ENCODE results near the gene NDUFA7. TPM values are rescaled to one million over a fixed set of nuclear protein-coding genes. Genes with fewer than 3 reads are reported as not detected.
"Not testable (repeated sequence)": the region's sequence is repeated elsewhere in the genome, so short reads cannot be mapped to it uniquely, and the experiment has no call there.

NDUFA7 gene
- 24.3 and 46.7 TPM in 2 replicates for total RNA-seq

DNA sequence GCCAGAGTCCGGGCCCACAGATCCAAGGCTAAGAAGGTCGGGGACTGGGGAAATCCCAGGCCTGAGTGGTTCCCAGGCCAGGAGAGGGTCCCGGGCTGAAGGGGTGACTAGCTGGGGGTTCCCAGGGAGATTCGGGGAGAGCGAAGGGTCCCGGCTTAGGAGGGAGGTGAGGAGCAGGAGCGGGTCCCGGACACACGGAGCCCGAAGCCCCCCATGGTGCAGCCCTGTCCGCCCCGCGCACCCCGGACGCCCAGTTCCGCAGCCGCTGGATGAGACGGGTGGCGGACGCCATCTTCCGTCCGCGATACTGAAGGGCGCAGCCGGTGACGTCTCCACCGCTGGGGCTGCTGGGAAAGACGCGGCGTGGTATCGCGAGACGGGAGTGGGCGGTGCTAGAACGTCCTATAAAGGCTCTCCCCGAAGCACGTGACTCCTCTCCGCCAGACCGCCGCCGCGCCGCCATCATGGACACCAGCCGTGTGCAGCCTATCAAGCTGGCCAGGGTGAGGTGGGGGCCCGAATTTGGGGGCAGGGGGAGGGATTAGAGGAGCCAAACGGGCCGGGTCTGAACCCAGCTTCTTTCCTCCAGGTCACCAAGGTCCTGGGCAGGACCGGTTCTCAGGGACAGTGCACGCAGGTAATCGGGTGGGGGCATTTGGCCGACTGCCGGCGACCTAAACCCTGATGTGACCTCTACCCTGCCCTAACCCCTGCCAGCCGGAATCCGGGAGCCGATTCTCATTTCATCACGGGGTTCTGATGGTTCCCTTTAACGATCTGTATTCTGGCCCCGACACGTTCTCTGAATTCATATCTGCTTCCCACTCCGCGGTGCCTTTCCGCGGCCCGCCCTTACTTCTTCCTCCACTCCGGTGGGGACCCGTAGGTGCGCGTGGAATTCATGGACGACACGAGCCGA is at the start of gene NDUFA7, which contains the start of gene RPS28:
TSS of gene NDUFA7 (minus strand) at position 309 of the 919 bp plus-strand sequence. CDS start at position 292, 17 bp downstream.
TSS of gene RPS28 (plus strand) at position 430 of the 919 bp plus-strand sequence. CDS start at position 465, 35 bp downstream.
- peak; percentile 77 for DNase-seq (ENCODE audit: low read depth, low spot score)

DNA sequence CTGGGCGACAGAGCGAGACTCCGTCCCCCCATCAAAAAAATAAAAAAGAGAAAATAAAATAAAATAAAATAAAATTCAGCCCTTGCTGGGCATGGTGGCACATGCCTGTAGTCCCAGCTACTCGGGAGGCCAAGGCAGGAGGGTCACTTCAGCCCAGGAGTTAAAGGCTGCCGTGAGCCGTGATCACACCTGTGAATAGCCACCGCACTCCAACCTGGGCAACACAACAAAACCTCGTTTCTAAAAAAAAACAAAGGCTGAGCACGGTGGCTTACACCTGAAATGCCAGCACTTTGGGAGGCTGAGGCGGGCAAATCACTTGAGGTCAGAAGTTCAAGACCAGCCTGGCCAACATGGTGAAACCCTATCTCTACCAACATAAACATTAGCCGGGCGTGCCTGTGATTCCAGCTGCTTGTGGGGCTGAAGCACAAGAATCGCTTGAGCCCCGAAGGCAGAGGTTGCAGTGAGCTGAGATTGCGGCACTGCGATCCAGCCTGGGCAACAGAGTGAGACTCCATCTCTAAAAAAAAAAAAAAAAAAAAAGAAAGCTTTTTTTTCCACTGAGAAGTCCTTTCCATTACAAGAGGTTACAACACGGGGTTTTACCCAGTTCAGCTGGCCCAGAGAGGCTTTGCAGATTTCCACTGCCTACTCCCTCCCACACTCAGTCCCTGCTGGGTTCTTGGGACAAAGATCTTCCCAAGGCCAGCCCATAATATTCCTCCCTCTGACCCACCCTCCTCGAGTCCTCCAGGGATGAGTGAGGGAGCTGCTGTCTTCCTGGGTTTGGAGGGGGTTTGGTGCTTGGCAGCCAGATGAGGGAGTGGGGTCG is 49.2 kb upstream of the NDUFA7 start:
- no peak for DNase-seq (ENCODE audit: low read depth, low spot score)

DNA sequence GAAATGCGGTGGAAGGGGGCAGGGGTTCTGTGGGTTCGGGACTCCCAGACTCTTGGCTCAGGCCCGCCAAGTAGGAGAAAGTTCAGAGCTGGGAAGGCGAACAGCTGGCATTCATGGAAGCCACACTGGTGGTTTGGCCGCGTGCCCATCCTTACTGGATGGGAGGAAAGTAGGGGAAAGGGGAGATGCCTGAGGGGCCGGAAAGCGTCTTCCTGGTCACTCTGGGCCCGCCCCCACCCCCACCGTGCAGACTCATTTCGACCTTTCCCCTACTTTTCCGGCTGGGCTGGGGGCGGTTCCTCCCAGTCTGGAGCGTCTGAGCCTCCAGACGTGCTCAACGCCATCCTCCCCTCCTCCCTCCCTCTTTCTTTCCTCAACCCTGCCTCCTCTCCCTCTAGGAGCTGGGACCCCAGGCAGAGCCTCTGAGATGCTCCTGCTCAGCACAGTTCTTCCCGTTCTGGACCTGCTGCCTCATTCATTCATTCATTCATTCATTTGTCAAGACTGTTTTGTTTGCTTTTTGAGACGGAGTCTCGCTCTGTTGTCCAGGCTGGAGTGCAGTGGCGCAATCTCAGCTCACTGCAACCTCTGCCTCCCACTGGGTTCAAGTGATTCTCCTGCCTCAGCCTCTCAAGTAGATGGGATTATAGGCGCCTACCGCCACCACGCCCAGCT is 46.3 kb upstream of the NDUFA7 start:
- DNase-seq (ENCODE audit: low read depth, low spot score): peak; percentile 94

DNA sequence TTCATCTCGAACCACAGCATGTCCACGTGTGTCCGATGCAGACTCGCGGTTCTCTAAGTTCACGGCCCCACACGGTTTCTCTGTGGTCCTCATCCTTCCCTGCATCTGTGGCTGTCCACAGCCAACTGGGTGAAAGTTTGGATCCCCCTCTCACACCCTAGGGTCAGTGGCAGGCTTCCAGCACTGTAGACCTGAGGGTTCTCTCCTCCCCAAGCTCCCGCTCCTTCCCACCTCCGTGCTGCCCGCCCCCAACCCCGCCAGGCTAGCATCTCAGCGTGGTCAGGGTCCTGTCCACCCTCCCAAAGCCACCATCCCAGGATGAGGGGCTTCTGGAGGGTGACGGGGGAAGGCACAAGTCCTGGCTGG is 45.8 kb upstream of the NDUFA7 start:
- DNase-seq (ENCODE audit: low read depth, low spot score): no peak

DNA sequence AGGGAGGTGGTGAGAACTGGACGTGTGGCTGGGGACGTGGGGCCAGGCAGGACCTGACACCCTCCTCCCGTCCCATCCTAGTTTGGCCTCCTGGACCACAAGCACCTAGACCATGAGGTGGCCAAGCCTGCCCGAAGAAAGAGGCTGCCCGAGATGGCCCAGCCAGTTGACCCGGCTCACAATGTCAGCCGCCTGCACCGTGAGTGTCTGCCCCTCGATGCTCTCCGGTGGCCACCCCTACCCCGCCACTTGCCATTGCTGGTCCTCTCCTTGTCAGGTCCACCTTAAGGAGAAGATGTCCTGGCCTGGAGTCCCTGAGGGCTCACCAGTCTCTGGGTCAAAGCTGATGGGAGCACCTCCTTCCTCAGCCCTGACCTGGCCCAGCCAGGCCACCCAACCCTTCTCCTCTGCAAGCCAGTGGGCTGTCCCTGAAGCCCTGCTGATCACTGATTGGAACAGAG is 45.0 kb upstream of the NDUFA7 start:
- DNase-seq (ENCODE audit: low read depth, low spot score): no peak

DNA sequence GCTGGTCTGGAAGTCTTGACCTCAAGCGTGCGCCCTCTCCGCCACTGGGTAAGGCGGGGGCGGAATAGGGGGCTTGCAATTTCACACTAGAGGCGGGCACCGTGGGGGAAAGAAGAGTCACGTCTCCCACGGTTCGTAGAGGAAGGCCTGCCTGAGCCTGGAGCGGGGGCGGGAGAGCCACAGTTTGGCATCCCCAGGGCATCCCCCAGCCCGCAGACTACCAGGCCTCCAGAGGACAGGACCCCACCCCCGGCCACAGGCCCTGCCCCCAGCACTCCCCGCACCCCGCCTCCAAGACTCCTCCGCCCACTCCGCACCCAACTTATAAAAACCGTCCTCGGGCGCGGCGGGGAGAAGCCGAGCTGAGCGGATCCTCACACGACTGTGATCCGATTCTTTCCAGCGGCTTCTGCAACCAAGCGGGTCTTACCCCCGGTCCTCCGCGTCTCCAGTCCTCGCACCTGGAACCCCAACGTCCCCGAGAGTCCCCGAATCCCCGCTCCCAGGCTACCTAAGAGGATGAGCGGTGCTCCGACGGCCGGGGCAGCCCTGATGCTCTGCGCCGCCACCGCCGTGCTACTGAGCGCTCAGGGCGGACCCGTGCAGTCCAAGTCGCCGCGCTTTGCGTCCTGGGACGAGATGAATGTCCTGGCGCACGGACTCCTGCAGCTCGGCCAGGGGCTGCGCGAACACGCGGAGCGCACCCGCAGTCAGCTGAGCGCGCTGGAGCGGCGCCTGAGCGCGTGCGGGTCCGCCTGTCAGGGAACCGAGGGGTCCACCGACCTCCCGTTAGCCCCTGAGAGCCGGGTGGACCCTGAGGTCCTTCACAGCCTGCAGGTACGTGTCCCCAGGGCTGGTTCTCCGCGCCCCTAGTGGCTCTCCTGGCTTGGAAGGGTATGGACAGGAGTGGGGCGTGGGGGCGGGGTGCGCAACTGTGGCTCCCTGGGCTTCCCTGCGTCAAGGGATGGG is 42.9 kb upstream of the NDUFA7 start, which contains the start of gene ANGPTL4:
TSS of gene ANGPTL4 (plus strand) at position 353 of the 969 bp plus-strand sequence. CDS start at position 520, 167 bp downstream.
- DNase-seq (ENCODE audit: low read depth, low spot score): no peak

DNA sequence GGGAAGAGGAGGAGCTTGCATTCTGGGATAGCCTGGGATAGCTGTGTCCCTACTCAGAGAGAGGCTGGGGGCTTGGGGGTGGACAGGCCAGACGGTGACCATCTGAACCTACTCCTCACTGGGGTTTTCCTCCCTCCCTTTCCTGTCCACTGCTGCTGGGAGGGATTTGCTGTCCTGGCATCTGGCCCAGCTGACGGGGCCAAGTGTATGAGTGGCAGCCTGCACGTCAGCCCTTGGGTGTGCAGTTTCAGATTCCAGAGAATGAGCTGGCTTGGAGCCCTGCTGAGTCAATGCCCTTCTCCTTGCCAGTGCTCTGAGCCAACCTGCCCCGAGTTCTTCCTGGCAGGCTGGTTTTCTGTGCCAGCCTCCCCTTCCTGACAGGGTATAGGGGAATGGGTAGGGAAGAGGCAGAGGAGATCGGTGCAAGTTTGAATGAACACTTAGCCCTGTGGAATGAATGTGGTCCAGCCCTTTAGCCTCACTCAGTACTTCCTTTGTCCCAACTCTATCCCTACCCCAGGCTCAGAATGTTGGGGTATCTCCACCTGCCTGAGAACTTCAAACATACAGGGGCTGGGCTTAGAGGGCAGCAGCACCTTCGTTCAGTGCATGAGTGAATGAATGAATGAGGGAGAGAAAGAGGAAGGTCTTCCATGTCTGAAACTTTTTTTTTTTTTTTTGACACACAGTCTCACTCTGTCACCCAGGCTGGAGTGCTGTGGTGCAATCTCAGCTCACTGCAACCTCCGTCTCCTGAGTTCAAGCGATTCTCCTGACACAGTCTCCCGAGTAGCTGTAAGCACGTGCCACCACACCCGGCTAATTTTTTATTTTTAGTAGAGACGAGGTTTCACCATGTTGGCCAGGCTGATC is 41.0 kb upstream of the NDUFA7 start:
- DNase-seq (ENCODE audit: low read depth, low spot score): peak; percentile 98

DNA sequence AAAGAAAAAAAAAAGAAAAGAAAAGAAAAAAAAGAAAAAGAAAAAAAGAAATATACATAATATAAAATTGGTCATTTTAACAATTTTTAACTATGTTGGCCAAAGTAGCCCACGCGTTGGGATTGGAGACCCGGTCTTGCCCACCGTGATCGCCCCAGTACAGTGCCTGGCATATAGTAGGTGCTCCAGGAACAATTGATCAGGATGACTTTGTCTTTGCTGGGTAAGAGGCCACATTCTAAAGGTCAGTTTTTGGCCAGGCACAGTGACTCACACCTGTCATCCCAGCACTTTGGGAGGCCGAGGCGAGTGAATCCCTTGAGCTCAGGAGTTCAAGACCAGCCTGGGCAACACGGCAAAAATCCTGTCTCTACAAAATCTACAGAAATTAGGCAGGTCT is 39.0 kb upstream of the NDUFA7 start:
- DNase-seq (ENCODE audit: low read depth, low spot score): no peak

DNA sequence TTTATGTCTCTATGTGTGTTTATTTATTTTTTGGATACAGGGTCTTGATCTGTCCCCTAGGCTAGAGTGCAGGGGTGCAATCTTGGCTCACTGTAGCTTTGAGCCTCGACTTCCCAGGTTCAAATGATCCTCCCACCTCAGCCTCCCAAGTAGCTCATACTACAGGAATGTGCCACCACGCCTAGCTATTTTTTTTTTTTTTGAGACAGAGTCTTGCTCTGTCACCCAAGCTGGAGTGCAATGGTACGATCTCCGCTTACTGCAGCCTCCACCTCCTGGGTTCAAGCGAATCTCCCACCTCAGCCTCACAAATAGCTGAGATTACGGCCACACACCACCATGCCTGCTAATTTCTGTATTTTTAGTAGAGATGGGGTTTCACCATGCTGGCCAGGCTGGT is 37.8 kb upstream of the NDUFA7 start:
- DNase-seq (ENCODE audit: low read depth, low spot score): no peak

DNA sequence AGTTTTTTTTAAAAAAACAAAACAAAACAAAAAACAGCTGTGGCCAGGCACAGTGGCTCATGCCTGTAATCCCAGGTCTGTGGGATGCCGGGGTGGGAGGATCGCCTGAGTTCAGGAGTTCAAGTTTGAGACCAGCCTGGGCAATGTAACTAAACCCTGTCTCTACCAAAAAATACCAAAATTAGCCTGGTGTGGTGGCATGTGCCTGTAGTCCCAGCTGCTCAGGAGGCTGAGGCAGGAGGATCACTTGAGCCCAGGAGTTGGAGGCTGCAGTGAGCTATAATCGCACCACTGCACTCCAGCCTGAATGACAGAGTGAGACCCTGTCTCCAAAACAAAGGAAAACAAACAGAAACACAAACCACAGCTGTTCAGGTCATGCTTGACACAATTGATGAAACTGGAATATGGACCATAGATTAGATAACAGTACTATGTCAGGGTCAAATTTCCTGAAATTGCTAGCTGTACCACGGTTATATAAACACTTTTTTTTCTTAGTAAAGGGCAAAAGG is 35.9 kb upstream of the NDUFA7 start:
- no peak for DNase-seq (ENCODE audit: low read depth, low spot score)

DNA sequence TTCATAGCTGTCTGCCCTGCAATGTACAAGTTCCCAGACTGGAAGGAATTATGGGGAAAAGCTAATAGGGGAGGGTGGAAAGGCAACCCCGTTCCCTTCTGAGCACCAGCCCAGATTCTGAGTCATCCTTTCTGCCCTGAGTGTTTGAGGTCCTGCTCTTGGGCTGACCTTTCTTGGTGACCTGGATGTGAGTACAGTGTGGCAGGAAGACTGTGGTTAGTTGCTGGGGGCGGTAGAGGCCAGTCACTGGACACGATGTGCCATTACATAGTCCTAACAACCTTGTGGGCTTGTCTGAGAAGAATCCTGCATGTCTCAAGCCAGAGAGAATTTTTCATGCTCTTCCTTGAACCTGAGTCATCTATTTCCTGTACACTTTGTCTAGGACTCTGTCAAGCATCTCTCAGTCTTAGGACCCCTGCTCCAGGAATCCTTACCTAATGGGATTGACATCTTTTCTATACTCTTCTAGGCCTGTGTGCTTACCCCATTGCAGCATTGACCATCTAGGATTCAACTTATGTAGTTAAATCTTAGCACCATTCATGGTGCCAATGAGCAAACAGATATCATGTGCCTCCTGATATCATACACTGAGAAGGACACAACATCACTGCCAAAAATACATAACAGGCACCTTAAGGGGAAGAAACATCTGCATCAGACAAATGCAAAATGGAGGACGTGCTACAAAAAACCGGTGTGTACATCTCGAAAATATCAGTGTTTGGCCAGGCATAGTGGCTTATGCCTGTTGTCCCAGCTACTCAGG is 34.6 kb upstream of the NDUFA7 start:
- DNase-seq (ENCODE audit: low read depth, low spot score): peak; percentile 97

DNA sequence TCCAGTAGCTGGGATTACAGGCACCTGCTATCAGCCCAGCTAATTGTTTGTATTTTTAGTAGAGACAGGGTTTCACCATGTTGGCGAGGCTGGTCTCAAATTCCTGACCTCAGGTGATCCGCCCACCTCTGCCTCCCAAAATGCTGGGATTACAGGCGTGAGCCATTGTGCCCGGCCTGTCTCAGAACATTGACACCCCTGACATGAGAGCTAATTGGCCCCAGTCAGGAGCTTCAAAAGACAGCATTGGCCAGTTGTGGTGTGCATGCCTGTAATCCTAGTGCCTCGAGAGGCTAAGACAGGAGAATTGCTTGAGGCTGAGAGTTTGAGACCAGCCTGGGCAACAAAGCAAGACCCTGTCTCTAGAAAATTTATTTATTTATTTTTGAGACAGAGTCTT is 31.7 kb upstream of the NDUFA7 start:
- not testable (repeated sequence) for DNase-seq (ENCODE audit: low read depth, low spot score)

DNA sequence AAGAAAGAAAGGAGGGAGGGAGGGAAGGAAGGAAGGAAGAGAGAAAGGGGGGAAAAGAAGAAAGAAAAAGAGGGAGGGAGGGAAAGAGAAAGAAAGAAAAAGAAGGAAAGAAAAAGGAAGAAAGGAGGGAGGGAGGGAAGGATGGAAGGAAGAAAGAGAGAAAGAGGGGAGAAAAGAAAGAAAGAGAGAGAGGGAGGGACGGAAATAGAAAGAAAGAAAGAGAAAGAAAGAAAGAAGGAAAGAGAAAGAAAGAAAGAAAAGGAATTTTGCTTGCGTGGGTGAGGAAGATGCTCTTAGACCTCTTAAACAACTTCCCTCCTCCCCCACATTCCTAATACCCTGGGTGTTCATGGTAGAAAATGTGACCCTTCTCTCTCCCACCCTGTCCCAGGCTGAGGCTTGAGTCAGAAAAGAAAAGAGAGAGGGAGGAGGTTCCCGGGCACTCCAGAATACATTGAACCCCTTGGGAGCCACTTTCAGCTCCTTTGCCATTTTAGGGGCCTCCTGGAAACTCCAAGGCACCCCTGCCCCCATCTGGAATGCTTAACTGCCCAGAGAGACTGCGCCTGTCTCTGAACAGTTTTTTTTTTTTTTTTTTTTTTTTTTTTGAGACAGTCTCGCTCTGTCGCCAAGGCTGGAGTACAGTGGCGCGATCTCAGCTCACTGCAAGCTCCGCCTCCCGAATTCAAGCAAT is 31.1 kb upstream of the NDUFA7 start:
- DNase-seq (ENCODE audit: low read depth, low spot score): no peak

DNA sequence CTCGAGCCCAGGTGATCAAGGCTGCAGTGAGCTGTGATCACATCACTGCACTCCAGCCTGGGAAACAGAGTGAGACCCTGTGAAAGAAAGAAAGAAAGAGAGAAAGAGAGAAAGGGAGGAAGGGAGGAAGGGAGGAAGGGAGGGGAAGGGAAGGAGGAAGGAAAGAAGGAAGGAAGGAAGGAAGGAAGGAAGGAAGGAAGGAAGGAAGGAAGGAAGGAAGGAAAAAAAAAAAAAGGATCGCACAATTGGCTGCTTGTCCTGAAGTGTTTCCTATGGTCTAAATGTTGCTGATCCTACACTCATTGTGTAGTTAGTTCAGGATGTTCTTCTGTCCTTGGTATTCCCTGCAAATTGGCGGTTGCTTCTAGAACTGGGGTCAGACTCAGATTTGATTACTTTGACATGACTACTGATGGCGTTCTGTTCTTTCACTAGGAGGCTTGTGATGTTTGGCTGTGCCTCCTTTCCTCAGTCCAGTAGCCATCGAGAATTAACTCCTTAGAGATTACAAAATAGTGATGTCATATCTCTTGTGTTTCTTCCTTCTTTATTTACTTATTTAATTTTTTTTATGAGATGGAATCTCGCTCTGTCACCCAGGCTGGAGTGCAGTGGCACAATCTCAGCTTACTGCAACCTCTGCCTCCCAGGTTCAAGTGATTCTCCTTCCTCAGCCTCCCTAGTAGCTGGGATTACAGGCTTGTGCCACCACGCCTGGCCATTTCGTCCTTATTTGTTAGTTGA is 28.6 kb upstream of the NDUFA7 start:
- not testable (repeated sequence) for DNase-seq (ENCODE audit: low read depth, low spot score)

DNA sequence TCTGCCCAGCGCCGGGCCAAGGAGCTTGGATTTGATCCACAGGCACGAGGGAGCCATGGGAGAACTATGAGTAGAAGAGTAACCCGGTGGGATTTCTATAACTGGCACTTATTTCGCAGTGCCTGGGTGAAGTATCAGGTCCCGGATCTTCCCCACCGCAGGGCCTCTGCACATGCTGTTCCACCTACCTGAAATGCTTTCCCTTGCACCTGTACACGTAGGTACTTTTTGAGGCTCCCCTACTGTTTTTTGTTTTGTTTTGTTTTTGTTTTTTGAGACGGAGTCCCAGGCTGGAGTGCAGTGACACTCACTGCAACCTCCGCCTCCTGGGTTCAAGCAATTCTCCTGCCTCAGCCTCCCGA is 22.3 kb upstream of the NDUFA7 start:
- DNase-seq (ENCODE audit: low read depth, low spot score): no peak

DNA sequence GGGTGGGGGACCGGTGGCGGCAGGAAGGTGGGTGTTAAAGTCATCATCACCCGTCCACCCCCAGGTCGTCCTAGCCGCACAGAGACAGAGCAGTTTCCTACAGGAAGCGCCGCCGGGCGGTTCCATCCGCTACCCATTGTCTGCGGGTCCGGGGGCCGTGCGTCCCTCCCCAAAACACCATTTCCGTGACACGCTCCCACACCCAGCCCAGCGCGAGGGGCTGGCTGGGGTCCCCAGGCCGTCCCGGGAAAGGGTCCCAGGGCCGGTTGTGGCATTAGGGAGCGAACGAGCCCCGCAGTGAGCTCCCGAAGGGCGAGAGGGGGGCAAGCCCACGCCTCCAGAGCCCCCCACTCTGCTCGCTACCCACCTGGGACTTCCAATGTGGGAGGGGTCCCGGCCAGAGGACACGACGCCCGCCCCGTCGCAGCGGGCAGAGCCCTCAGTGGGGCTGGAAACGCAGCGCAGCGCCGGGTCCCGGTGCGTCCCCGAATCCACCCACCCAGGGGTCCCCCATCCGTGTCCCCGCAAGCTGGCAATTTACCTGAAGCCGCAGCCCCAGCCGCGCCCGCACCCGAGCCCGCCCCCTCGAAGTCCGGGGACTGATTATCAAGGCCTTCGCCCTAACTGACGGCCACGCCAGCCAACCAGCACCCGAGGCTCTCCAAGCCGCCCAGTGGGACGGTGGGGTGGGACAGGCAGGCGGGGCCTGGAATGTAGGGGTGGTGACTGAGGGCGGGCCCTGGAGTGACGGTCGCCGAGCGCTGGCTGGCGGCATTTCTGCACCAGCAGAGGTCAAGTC is 21.7 kb upstream of the NDUFA7 start, which contains the start of gene KANK3:
TSS of gene KANK3 (minus strand) at position 579 of the 799 bp plus-strand sequence. CDS start 5,434 bp downstream, outside the sequence.
- peak; percentile 93 for DNase-seq (ENCODE audit: low read depth, low spot score)

Measured in pulmonary artery endothelial cell (primary cell).